Smooth muscle cell (in vitro differentiated cells): ENCODE measurements around the gene SHH. TPM values are rescaled to one million over a fixed set of nuclear protein-coding genes. Genes with fewer than 3 reads are reported as not detected.

Experiments used
- DNase-seq: peaks from one replicate; lab custom pipeline; 2025; ENCODE audit not compliant: unreplicated experiment; lab: John Stamatoyannopoulos, UW
- H2AFZ ChIP-seq: fragments of 200-600 bp; sonication (generic); 2 replicates; pipeline ENCODE4 v1.6.0; 2016; ENCODE audit warnings: antibody characterized with exemption, low read depth, mild to moderate bottlenecking
- H3F3A ChIP-seq: fragments of 200-600 bp; sonication (generic); 2 replicates; pipeline ENCODE4 v1.6.0; 2017; ENCODE audit warnings: antibody characterized with exemption, low read depth
- H3K27ac ChIP-seq: fragments of 200-600 bp; sonication (generic); 2 replicates; pipeline ENCODE4 v1.5.1; 2016; ENCODE audit warnings: low read depth, mild to moderate bottlenecking
- H3K27me3 ChIP-seq: fragments of 200-600 bp; sonication (generic); 2 replicates; pipeline ENCODE4 v1.6.1; 2016; ENCODE audit warnings: low read depth, mild to moderate bottlenecking
- H3K36me3 ChIP-seq: fragments of 200-600 bp; sonication (generic); 2 replicates; pipeline ENCODE4 v1.5.1; 2016; ENCODE audit warnings: low read depth
- H3K4me1 ChIP-seq: fragments of 200-600 bp; sonication (generic); 2 replicates; pipeline ENCODE4 v1.5.1; 2016; ENCODE audit warnings: low read depth
- H3K4me2 ChIP-seq: fragments of 200-600 bp; sonication (generic); 2 replicates; pipeline ENCODE4 v1.6.0; 2016; ENCODE audit warnings: mild to moderate bottlenecking
- H3K4me3 ChIP-seq: fragments of 200-600 bp; sonication (generic); 2 replicates; pipeline ENCODE4 v1.5.1; 2016; ENCODE audit warnings: mild to moderate bottlenecking
- H3K79me2 ChIP-seq: fragments of 200-600 bp; sonication (generic); 2 replicates; pipeline ENCODE4 v1.6.0; 2016; ENCODE audit warnings: low read depth, mild to moderate bottlenecking
- H3K9ac ChIP-seq: fragments of 200-600 bp; sonication (generic); 2 replicates; pipeline ENCODE4 v1.6.0; 2016; ENCODE audit warnings: low read depth
- H3K9me3 ChIP-seq: fragments of 200-600 bp; sonication (generic); replicated peaks from 2 replicates; pipeline ENCODE4 v1.5.1; 2016; ENCODE audit warnings: low read depth
- H4K20me1 ChIP-seq: fragments of 200-600 bp; sonication (generic); 2 replicates; pipeline ENCODE4 v1.6.0; 2016; ENCODE audit warnings: low read depth
- WGBS: methylation state at CpG from one replicate; pipeline ENCODE4 v1.1.7; 2016; ENCODE audit warnings: low lambda C conversion rate; 5-methylcytosine and 5-hydroxymethylcytosine counted together
- polyA plus RNA-seq: library from polyadenylated mRNA; unstranded; fragments of >200 nt; fragmentation: Nextera tagmentation; extraction: Ambion mirVana; gene quantifications from 2 replicates; pipeline ENCODE4 v1.2.1, GENCODE V29; 2016
- total RNA-seq: library from RNA; depleted of rRNA; stranded (reverse); fragments of >200 nt; gene quantifications from 2 replicates; pipeline ENCODE4 v1.2.3, GENCODE V29; 2014
- TF ChIP-seq, protein P1 (sequence below): fragments of 200-600 bp; sonication (generic); IDR thresholded peaks from 2 replicates; pipeline ENCODE4 v1.5.1; 2017; ENCODE audit warnings: borderline replicate concordance, mild to moderate bottlenecking, antibody characterized with exemption; ENCODE audit not compliant: insufficient read depth, poor library complexity, severe bottlenecking

SHH gene
- total and polyA plus RNA-seq, 2 experiments from 2014 or later, result not detected

DNA sequence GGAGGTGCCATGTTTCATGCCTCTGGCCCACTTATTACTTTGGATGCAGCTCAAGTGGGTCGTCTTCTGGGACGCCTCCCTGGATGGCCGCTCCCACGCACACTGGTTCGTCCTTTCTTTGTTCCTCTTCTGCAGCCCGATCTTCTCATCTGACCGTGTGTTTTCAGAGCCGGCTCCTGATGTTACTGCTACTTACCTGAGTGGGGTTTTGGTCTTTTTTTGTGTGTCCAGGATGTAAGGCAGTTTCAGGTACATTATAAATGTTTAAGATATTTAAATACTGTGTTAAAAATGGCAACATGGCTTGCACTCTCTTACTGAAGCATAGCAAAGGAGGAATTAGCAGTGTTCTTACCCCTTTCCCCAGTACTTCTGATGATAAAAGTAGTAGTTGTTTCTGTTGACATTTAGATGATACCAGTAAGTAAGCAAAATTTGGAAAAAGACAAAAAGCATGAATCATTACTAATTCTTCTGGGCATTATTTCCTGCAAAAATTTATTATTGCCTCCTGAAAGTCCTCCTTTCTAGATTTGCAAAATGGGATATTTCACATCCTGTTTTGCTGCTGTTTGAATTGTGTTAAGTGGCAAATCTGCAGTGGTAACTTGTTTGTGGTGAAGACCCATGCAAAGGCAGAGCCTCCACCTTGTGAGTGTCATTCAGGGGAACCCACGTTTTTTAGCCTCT, 59.4 kb downstream of the SHH start:
- TF ChIP-seq, protein P1, sequence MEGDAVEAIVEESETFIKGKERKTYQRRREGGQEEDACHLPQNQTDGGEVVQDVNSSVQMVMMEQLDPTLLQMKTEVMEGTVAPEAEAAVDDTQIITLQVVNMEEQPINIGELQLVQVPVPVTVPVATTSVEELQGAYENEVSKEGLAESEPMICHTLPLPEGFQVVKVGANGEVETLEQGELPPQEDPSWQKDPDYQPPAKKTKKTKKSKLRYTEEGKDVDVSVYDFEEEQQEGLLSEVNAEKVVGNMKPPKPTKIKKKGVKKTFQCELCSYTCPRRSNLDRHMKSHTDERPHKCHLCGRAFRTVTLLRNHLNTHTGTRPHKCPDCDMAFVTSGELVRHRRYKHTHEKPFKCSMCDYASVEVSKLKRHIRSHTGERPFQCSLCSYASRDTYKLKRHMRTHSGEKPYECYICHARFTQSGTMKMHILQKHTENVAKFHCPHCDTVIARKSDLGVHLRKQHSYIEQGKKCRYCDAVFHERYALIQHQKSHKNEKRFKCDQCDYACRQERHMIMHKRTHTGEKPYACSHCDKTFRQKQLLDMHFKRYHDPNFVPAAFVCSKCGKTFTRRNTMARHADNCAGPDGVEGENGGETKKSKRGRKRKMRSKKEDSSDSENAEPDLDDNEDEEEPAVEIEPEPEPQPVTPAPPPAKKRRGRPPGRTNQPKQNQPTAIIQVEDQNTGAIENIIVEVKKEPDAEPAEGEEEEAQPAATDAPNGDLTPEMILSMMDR, result no peak
- H3K27me3 ChIP-seq, result no peaks in the 10 kb centered on the region
- no peaks in the 10 kb centered on the region for H3K4me1 ChIP-seq
- H2AFZ ChIP-seq, result no peak overlapping the region
- H3K79me2 ChIP-seq, result peaks cover 76% of the 10 kb centered on the region
- no peak overlapping the region for H3K27ac ChIP-seq
- 92% methylated on average over 9 of the region's 9 CpGs for WGBS
- H4K20me1 ChIP-seq, result peaks cover 99% of the 10 kb centered on the region
- no peaks in the 10 kb centered on the region for H3F3A ChIP-seq
- DNase-seq, result no peak
- H3K9me3 ChIP-seq, result no peaks in the 10 kb centered on the region
- no peak overlapping the region for H3K9ac ChIP-seq
- no peaks in the 10 kb centered on the region for H3K36me3 ChIP-seq
- no peak overlapping the region for H3K4me3 ChIP-seq
- no peak overlapping the region for H3K4me2 ChIP-seq

DNA sequence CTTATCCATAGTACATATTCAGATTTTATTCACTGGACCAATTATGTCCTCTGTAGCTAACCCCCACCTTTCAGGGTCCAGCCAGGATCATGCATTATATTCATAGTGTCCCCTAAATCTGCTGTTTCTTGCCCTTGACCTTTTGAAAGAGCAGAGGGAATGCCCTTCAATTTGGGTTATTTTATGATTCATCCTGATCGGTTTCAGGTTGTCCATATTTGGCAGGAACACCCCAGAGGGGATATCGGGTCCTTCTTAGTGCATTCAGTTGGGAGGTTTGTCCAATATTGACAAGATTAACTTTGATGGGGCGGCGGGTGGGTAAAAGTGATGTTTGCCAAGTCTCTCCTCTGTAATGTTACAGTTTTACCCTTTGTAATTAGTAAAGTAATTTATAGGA, 60.9 kb downstream of the SHH start:
- Histone ChIP-seq H3K4me2 (no peak overlapping the region), H4K20me1 (peaks cover 100% of the 10 kb centered on the region), H3K4me3 (no peak overlapping the region), H3K4me1 (peaks cover 7% of the 10 kb centered on the region), H2AFZ (no peak overlapping the region), H3K9me3 (no peaks in the 10 kb centered on the region), H3K79me2 (peaks cover 89% of the 10 kb centered on the region), H3K27me3 (no peaks in the 10 kb centered on the region), H3F3A (no peaks in the 10 kb centered on the region), H3K36me3 (peaks cover 7% of the 10 kb centered on the region), H3K27ac (no peak overlapping the region), H3K9ac (no peak overlapping the region)
- TF ChIP-seq, protein P1, result no peak
- DNase-seq, result no peak
- WGBS, result 95% methylated on average over 4 of the region's 4 CpGs

DNA sequence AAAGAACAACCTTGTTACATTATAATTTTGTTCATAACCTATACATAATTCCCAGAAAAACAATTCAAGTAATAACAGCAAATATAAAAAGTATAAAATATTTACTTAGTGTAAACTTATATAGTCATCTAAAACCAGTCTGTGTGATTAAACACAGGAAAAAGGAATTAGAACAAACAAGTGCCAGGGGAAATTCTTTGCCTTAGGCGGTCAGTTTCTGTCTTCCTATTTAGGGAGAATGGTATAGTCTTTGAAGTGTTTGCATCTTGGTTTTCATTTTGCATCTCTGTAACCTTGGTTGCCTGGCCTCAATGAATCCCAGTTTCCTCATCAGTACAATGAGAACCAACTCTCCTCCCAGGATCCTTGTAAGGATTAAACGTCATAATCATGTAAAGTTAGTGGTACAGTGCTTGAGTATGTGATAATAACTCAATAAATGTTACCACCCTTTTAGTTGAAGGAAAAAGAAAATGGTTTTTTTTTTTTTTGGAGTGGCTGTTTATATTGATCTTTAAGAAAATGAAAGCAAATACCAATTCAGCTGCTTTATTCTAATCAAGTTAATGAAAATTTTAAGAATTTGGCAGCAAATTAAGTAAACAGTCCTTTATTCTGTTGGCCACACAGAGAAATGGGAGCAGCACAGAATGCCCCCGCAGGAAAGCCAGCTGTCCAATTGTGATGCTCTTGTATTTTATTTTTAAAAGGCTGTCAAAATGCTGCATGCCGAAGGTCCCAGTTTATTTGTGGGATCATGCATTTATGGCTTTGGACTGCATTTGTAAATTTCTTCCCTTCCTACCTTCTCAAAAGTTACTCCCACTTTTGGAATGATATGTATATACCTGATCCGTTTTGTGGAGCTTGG, 61.8 kb downstream of the SHH start:
- peaks cover 81% of the 10 kb centered on the region for H3K79me2 ChIP-seq
- H3K4me2 ChIP-seq, result no peak overlapping the region
- 92% methylated on average over 5 of the region's 5 CpGs for WGBS
- H3K27ac ChIP-seq, result no peak overlapping the region
- TF ChIP-seq, protein P1, result no peak
- no peak overlapping the region for H3K9ac ChIP-seq
- peaks cover 100% of the 10 kb centered on the region for H4K20me1 ChIP-seq
- no peak for DNase-seq
- H3F3A ChIP-seq, result no peaks in the 10 kb centered on the region
- peaks cover 7% of the 10 kb centered on the region for H3K4me1 ChIP-seq
- H3K4me3 ChIP-seq, result no peak overlapping the region
- H3K36me3 ChIP-seq, result peaks cover 7% of the 10 kb centered on the region
- no peak overlapping the region for H2AFZ ChIP-seq
- no peaks in the 10 kb centered on the region for H3K9me3 ChIP-seq
- H3K27me3 ChIP-seq, result no peaks in the 10 kb centered on the region

Other genes starting within 250 kb of the SHH start
- gene RBM33, start 167.8 kb downstream of the SHH start, total RNA-seq, result 16.2 and 22.5 TPM in 2 replicates
- gene RBM33, start 167.8 kb downstream of the SHH start, polyA plus RNA-seq, result 25.3 and 45.7 TPM in 2 replicates